AG04450 (cell line): ENCODE measurements around the gene MEGF11. TPM values are rescaled to one million over a fixed set of nuclear protein-coding genes. Genes with fewer than 3 reads are reported as not detected.

ENCODE experiments used
- CTCF ChIA-PET: fragments of 300-600, 350-600 bp; formaldehyde crosslinking; extraction: SDS; loops from one replicate; lab custom pipeline; 2022; ENCODE audit warnings: antibody characterized with exemption, inconsistent platforms; lab: Charles Lee
- POLR2A ChIA-PET: fragments of 350-600 bp; formaldehyde crosslinking; extraction: SDS; loops from one replicate; lab custom pipeline; 2021; ENCODE audit warnings: antibody characterized with exemption, inconsistent platforms; lab: Yijun Ruan, JAX
- DNase-seq: peaks from one replicate; pipeline ENCODE4 v3.0.0-alpha.2; 2011; ENCODE audit warnings: low read depth, low spot score
- H3K27ac ChIP-seq: one replicate; pipeline ENCODE4 v1.5.1; 2012; ENCODE audit warnings: low read depth, low read length, control low read depth
- H3K27me3 ChIP-seq: one replicate; pipeline ENCODE4 v1.6.0; 2012; ENCODE audit warnings: low read length; ENCODE audit not compliant: control insufficient read depth, insufficient read depth
- H3K4me3 ChIP-seq: 2 replicates; pipeline ENCODE4 v1.5.1; 2011; ENCODE audit warnings: mild to moderate bottlenecking, low read depth, low read length, control low read depth
- H3K9me3 ChIP-seq: 2 replicates; pipeline ENCODE4 v1.5.1; 2012; ENCODE audit warnings: low read length; ENCODE audit not compliant: control insufficient read depth, insufficient read depth
- CTCF ChIP-seq: IDR thresholded peaks from 2 replicates; pipeline ENCODE4 v1.5.1; 2011; ENCODE audit warnings: low read depth, low read length, control low read depth, inconsistent platforms
- polyA plus RNA-seq: library from polyadenylated mRNA; depleted of rRNA; stranded (reverse); fragments of >200 nt; gene quantifications from 2 replicates; pipeline ENCODE4 v1.2.3, GENCODE V29; 2011

Gene MEGF11
- polyA plus RNA-seq, 1 experiment: not detected

GRCh38 chr15:65927545-65927944, 326.0 kb downstream of the MEGF11 start:
- no peak overlapping the region for H3K27ac ChIP-seq
- ChIA-PET CTCF (no interaction called here), POLR2A (no interaction called here)
- H3K4me3 ChIP-seq: no peak overlapping the region
- no peak for DNase-seq
- H3K9me3 ChIP-seq: no peaks in the 10 kb centered on the region
- peaks cover 9% of the 10 kb centered on the region for H3K27me3 ChIP-seq
- peak; percentile 32 for TF ChIP-seq CTCF

- H3K4me3 ChIP-seq: no peak overlapping the region
- H3K27ac ChIP-seq: no peak overlapping the region
- H3K9me3 ChIP-seq: no peaks in the 10 kb centered on the region
- H3K27me3 ChIP-seq: peaks cover 10% of the 10 kb centered on the region
- no peak for TF ChIP-seq CTCF
- POLR2A ChIA-PET: no interaction called here
- DNase-seq: no peak
- CTCF ChIA-PET: no interaction called here
Observed at GRCh38 chr15:65926899-65927298, 326.7 kb downstream of the MEGF11 start.

- CTCF ChIA-PET: no interaction called here
- Histone ChIP-seq H3K27me3 (peaks cover 10% of the 10 kb centered on the region), H3K4me3 (no peak overlapping the region), H3K27ac (no peak overlapping the region), H3K9me3 (no peaks in the 10 kb centered on the region)
- POLR2A ChIA-PET: no interaction called here
- no peak for TF ChIP-seq CTCF
- DNase-seq: no peak
Observed at GRCh38 chr15:65926459-65926858, 327.1 kb downstream of the MEGF11 start.

GRCh38 chr15:65925338-65925737, 328.2 kb downstream of the MEGF11 start:
- no peak overlapping the region for H3K27ac ChIP-seq
- H3K9me3 ChIP-seq: no peaks in the 10 kb centered on the region
- no peak overlapping the region for H3K4me3 ChIP-seq
- ChIA-PET POLR2A (no interaction called here), CTCF (no interaction called here)
- peaks cover 10% of the 10 kb centered on the region for H3K27me3 ChIP-seq
- TF ChIP-seq CTCF: no peak
- DNase-seq: no peak

GRCh38 chr15:65924004-65924403, 329.5 kb downstream of the MEGF11 start:
- H3K27ac ChIP-seq: no peak overlapping the region
- H3K4me3 ChIP-seq: no peak overlapping the region
- POLR2A ChIA-PET: no interaction called here
- DNase-seq: no peak
- TF ChIP-seq CTCF: no peak
- peaks cover 5% of the 10 kb centered on the region for H3K27me3 ChIP-seq
- CTCF ChIA-PET: no interaction called here
- H3K9me3 ChIP-seq: no peaks in the 10 kb centered on the region
